Measurements from ENCODE around the gene SLC6A7. TPM values are rescaled to one million over a fixed set of nuclear protein-coding genes. Genes with fewer than 3 reads are reported as not detected.

The SLC6A7 gene
- polyA plus RNA-seq, 1 of the 3 experiments (the other 2 are of a cell fraction) = not detected

- ChIA-PET POLR2A (no interaction called here), CTCF (interaction anchor here (1.5 to 3.1 kb wide), 3 partner anchors 8 to 114 kb away, joined by 4 to 11 read pairs (median 4); no protein-coding TSS in a partner anchor)
- Histone ChIP-seq H2AFZ (ENCODE audit: low read depth) (no peak overlapping the region), H3K4me2 (no peak overlapping the region), H3K4me1 (ENCODE audit: control insufficient read depth in 1 of 2, insufficient read depth in 2 of 2, low read depth in 1 of 2, low read length in 1 of 2) (no peaks in the 10 kb centered on the region; a peak in 1 of 4 replicates), H3K9me3 (no peaks in the 10 kb centered on the region), H3K27ac (ENCODE audit: low read depth in 2 of 2, low read length in 1 of 2) (no peak overlapping the region), H3K79me2 (ENCODE audit: insufficient read depth) (no peaks in the 10 kb centered on the region), H3K36me3 (replicated peaks in 1 of 2; ENCODE audit: control insufficient read depth in 1 of 2, insufficient read depth in 2 of 2, low read length in 1 of 2) (no peaks in the 10 kb centered on the region), H3K9ac (no peak overlapping the region), H3K9me2 (no peaks in the 10 kb centered on the region), H3F3A (replicated peaks; ENCODE audit: insufficient read depth) (no peaks in the 10 kb centered on the region), H3K4me3 (ENCODE audit: low read depth in 2 of 2, low read length in 1 of 2) (no peak overlapping the region), H4K20me1 (ENCODE audit: insufficient read depth) (no peaks in the 10 kb centered on the region), H3K27me3 (ENCODE audit: insufficient read depth) (no peaks in the 10 kb centered on the region)
- WGBS (ENCODE audit: low lambda C conversion rate) = 78% methylated on average over 2 of the region's 2 CpGs
- TF ChIP-seq MEF2A (IDR thresholded peaks at IDR 0.05; ENCODE audit: borderline replicate concordance, low read depth) = no peak
- TF ChIP-seq CTCF (IDR thresholded peaks at IDR 0.05) = no peak
- TF ChIP-seq YY1 (IDR thresholded peaks at IDR 0.05; ENCODE audit: low read depth) = no peak
- no peak for TF ChIP-seq USF2 (IDR thresholded peaks at IDR 0.05; ENCODE audit: borderline replicate concordance, low read depth, low read length)
- TF ChIP-seq GABPA (IDR thresholded peaks at IDR 0.05; ENCODE audit: low read depth) = no peak
- no peak for TF ChIP-seq USF1 (IDR thresholded peaks at IDR 0.05; ENCODE audit: borderline replicate concordance, low read depth)
- TF ChIP-seq SMC3 (IDR thresholded peaks at IDR 0.05; ENCODE audit: low read depth, low read length) = no peak
- no peak for TF ChIP-seq GATA2 (CRISPR knock-in tag; IDR thresholded peaks at IDR 0.05)
- no peak for TF ChIP-seq ELF1 (IDR thresholded peaks at IDR 0.05)
- TF ChIP-seq FOXM1 (IDR thresholded peaks at IDR 0.05; ENCODE audit: low read depth) = no peak
- TF ChIP-seq IRF3 (IDR thresholded peaks at IDR 0.05; ENCODE audit: low read depth, low read length) = no peak
- TF ChIP-seq CHD2 (IDR thresholded peaks at IDR 0.05; ENCODE audit: low read length, partially characterized antibody) = no peak
- TF ChIP-seq EZH2phosphoT487 (IDR thresholded peaks at IDR 0.05; ENCODE audit: borderline replicate concordance, low read depth) = no peak
- no peak for TF ChIP-seq POLR2AphosphoS5 (IDR thresholded peaks at IDR 0.05; ENCODE audit: low read depth, low read length)
- no peak for TF ChIP-seq FOSL2 (IDR thresholded peaks at IDR 0.05; ENCODE audit: borderline replicate concordance, low read depth)
- TF ChIP-seq RAD21 (IDR thresholded peaks at IDR 0.05; ENCODE audit: low read length) = no peak
- no peak for DNase-seq
Measured at GRCh38 chr5:150236313-150236712, 46.5 kb downstream of the SLC6A7 start.
